Measurements from ENCODE around the gene PRAMEF18. TPM values are rescaled to one million over a fixed set of nuclear protein-coding genes. Genes with fewer than 3 reads are reported as not detected.
"Not testable (repeated sequence)": the region's sequence is repeated elsewhere in the genome, so short reads cannot be mapped to it uniquely, and the experiment has no call there.

Gene PRAMEF18
- total RNA-seq, 1 donor from 2014 or later: not detected

DNA sequence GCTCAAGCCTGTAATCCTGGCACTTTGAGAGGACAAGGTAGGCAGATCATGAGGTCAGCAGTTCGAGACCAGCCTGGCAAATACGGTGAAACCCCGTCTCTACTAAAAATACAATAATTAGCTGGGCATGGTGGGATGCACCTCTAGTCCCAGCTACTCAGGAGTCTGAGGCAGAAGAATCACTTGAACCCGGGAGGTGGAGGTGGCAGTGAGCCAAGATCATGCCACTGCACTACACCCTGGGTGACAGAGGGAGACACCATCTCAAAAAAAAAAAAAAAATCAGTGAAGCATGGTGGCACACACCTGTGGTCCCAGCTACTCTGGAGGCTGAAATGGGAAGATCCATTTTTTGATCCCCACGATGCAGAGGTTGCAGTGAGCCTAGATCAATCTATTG is 4.1 kb upstream of the PRAMEF18 start:
- H3K4me1 ChIP-seq; H3K9me3 ChIP-seq; H3K4me3 ChIP-seq; DNase-seq (ENCODE audit: extremely low spot score in 2 of 2); H3K36me3 ChIP-seq; H3K27me3 ChIP-seq; H3K27ac ChIP-seq; intact Hi-C loops (cut with DNase I): not testable (repeated sequence)

DNA sequence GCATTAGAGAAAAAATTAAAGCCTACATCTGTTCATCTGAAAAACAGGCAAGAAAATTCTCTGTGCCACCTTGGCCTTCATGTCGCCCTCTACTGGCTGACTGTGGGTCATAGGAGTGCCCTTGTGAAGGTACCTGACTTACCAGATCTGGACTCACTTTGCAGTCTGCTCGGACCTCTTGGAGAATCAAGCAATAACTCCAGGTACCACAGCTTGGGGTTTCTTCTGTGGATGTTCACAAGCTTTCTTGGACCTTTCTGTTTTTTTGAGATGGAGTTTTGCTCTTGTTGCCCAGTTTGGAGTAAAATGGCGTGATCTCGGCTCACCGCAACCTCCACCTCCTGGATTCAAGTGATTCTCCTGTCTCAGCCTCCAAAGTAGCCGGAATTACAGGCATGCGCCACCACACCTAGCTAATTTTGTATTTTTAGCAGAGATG is 2.4 kb upstream of the PRAMEF18 start:
- Histone ChIP-seq H3K4me1 (no peaks in the 10 kb centered on the region), H3K36me3 (no peaks in the 10 kb centered on the region), H3K4me3 (no peak overlapping the region), H3K27me3 (no peaks in the 10 kb centered on the region), H3K27ac (no peak overlapping the region), H3K9me3 (no peaks in the 10 kb centered on the region)
- intact Hi-C loops (cut with DNase I): no loop called here
- no peak for DNase-seq (ENCODE audit: extremely low spot score in 2 of 2)
- TF ChIP-seq, protein P1, sequence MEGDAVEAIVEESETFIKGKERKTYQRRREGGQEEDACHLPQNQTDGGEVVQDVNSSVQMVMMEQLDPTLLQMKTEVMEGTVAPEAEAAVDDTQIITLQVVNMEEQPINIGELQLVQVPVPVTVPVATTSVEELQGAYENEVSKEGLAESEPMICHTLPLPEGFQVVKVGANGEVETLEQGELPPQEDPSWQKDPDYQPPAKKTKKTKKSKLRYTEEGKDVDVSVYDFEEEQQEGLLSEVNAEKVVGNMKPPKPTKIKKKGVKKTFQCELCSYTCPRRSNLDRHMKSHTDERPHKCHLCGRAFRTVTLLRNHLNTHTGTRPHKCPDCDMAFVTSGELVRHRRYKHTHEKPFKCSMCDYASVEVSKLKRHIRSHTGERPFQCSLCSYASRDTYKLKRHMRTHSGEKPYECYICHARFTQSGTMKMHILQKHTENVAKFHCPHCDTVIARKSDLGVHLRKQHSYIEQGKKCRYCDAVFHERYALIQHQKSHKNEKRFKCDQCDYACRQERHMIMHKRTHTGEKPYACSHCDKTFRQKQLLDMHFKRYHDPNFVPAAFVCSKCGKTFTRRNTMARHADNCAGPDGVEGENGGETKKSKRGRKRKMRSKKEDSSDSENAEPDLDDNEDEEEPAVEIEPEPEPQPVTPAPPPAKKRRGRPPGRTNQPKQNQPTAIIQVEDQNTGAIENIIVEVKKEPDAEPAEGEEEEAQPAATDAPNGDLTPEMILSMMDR (IDR thresholded peaks at IDR 0.05): no peak
- TF ChIP-seq POLR2A (IDR thresholded peaks at IDR 0.05) (no peak), POLR2AphosphoS5 (IDR thresholded peaks at IDR 0.05; ENCODE audit: insufficient read depth in 1 of 2, low read depth in 1 of 2) (no peak)

DNA sequence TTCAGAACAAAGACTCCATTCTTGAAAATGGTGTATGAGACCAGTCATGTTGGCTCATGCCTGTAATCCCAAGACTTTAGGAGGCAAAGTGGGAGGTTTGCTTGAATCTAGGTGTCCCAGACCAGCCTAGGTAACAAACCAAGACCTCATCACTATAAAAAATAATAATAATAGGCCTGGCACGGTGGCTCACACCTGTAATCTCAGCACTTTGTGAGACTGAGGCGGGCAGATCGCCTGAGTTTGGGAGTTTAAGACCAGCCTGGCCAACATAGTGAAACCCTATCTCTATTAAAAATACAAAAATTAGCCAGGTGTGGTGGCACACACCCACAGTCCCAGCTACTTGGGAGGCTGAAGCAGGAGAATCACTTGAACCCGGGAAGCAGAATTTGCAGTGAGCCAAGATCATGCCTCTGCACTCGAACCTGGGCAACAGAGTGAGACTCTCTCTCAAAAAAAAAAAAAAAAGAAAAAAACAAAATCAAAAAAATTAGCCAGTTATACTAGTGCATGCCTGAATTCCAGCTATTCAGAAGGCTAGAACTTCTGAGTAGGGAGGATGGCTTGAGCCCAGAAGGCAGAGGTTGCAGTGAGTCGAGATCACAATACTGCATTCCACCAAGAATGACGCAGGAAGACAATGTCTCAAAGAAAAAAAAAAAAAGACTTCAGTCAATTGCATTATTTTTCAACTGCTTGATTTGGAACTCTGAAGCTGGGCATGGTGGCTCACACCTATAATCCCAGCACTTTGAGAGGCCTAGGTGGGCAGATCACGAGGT is 1.5 kb upstream of the PRAMEF18 start:
- H3K36me3 ChIP-seq; H3K27me3 ChIP-seq; intact Hi-C loops (cut with DNase I); DNase-seq (ENCODE audit: extremely low spot score in 2 of 2); H3K4me3 ChIP-seq; H3K9me3 ChIP-seq; H3K4me1 ChIP-seq; H3K27ac ChIP-seq: not testable (repeated sequence)

DNA sequence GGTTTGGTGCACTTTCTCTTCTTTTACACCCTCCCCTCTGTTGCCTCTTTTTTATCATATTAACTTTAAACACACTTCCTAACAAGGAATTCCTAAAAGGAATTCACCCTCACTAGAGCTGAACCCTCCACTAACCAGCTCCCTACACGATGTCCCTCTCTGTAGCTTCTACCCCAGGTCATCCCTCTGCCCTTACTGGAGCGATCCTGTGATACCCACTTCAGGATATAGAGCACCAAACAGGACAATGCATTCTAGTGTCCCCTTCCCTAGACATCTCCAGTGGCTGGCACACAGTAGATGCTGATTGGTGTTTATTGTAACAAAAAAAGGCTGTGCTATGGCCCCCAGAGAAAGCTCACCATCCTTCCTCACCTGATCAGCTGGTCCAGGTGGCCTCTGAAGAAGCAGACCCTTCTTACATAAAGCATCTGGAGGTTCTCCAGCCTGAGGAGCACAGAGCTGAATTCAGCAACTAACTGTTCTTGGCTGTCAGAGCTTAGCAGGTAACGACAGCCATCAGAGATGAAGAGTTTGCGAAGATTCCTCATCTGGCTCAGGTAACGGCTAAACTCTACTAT is 1.4 kb downstream of the PRAMEF18 start:
- H3K4me3 ChIP-seq: no peak overlapping the region
- TF ChIP-seq POLR2A (IDR thresholded peaks at IDR 0.05) (no peak), POLR2AphosphoS5 (IDR thresholded peaks at IDR 0.05; ENCODE audit: insufficient read depth in 1 of 2, low read depth in 1 of 2) (no peak)
- TF ChIP-seq, protein P1 (IDR thresholded peaks at IDR 0.05): no peak
- H3K27ac ChIP-seq: no peak overlapping the region

DNA sequence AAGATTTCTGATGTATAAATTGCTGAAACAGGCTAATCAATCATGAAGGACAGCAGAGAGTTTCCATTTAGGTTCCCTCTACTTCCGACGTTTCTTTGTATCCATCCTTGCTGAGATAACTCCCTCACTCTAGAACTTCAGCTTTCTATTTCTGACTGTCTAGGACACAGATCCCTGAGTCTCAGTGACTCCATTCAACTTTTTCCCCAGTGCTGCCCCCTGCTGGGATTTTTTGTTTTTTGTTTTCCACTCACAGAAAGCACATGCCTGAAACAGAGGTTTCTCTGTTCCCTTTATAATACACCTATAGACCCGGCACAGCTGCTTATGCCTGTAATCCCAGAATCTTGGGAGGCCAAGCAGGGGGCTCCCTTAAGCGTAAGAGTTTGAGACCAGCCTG is 3.2 kb downstream of the PRAMEF18 start:
- intact Hi-C loops (cut with DNase I); H3K9me3 ChIP-seq; H3K27ac ChIP-seq; DNase-seq (ENCODE audit: extremely low spot score in 2 of 2); H3K36me3 ChIP-seq; H3K4me3 ChIP-seq; H3K4me1 ChIP-seq; H3K27me3 ChIP-seq: not testable (repeated sequence)

More for the DNA sequence above, 1.4 kb downstream of the PRAMEF18 start:
- intact Hi-C loops (cut with DNase I): no loop called here
- DNase-seq (ENCODE audit: extremely low spot score in 2 of 2): no peak
- Histone ChIP-seq H3K4me1 (no peaks in the 10 kb centered on the region), H3K36me3 (no peaks in the 10 kb centered on the region), H3K9me3 (no peaks in the 10 kb centered on the region), H3K27me3 (no peaks in the 10 kb centered on the region)

DNA sequence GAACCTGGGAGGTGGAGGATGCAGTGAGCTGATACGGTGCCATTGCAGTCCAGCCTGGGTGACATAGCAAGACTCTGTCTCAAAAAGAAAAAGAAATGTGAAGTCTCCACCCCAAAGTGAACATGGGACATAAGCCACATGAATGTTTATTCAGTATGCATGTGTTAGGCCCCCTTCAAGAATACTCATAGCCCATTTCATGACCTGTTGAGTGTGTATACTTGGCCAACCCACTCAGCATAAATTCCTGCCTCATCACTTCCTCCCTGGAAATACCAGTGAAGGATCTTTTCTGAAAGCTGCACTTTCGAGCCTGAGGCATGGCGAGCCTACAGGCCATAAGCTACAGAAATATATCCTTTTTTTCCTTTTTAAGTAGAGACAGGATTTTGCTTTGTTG is 6.8 kb downstream of the PRAMEF18 start:
- H3K4me1 ChIP-seq; H3K27ac ChIP-seq; H3K36me3 ChIP-seq; H3K9me3 ChIP-seq; H3K27me3 ChIP-seq; intact Hi-C loops (cut with DNase I); DNase-seq (ENCODE audit: extremely low spot score in 2 of 2); H3K4me3 ChIP-seq: not testable (repeated sequence)

DNA sequence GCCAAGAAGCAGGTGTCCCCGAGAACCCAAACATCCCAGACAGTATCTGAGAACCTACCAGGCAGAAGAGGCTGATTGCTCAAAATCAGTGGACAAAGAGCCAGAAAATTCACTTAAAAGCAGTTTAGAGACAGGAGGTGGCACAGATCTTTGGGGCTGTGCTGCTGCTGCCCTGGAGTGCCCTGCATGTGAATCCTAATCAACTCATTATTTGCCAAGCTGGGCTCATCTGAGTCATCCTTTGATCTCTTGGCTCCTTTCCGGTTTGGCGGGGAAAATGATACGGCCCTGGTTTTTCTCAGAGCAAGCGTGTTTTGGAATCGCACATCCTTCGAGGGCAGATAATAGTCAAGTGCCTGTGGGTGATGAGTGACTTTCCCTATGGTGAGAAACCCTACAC is 9.3 kb downstream of the PRAMEF18 start:
- intact Hi-C loops (cut with DNase I): not testable (repeated sequence)

DNA sequence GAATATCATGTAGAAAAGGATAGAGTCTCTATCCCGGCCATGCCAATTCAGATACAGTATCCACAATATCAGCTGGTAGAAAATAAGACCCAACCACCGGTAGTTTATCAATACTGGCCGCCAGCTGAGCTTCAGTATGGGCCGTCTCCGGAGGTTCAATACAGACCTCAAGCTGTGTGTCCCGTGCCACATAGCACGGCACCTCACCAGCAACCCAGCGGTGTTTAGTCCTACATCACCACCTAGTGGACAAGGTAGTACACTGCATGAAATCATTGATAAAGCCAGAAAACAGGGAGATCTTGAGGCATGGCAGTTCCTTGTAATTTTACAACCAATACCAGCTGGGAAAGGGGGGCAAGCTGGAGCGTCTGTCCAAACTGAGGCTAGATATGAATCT is 17.2 kb downstream of the PRAMEF18 start:
- H3K36me3 ChIP-seq; H3K27ac ChIP-seq; intact Hi-C loops (cut with DNase I): not testable (repeated sequence)

More for the DNA sequence above, 9.3 kb downstream of the PRAMEF18 start:
- H3K36me3 ChIP-seq; H3K27ac ChIP-seq; DNase-seq (ENCODE audit: extremely low spot score in 2 of 2); H3K4me3 ChIP-seq; H3K4me1 ChIP-seq; H3K9me3 ChIP-seq; H3K27me3 ChIP-seq: not testable (repeated sequence)

DNA sequence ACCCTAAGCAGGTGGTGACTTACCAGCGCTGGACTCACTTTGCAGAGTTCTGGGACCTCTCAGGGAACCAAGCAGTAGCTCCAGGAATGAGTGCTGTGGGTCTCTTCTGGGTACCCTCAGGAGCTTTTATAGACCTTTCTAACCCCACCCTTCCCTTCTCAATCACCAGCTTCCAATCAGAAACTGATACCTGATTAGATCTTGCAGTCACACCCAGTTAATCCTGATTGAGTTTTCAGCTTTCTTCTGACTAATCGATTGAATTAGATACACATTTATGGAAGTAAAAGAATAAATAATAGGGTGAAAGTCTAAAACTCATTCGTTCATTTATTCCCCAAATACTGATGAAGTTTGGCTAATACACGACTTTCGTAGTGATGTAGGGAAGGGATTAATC is 24.6 kb downstream of the PRAMEF18 start, which contains the start of gene PRAMEF13:
PRAMEF13 (minus strand) TSS at position 101 of the 400 bp plus-strand sequence. CDS start 1,820 bp downstream, outside the sequence.
- H3K27me3 ChIP-seq; H3K4me1 ChIP-seq; H3K4me3 ChIP-seq; intact Hi-C loops (cut with DNase I); H3K36me3 ChIP-seq; H3K27ac ChIP-seq; DNase-seq (ENCODE audit: extremely low spot score in 2 of 2); H3K9me3 ChIP-seq: not testable (repeated sequence)

More for the DNA sequence above, 17.2 kb downstream of the PRAMEF18 start:
- not testable (repeated sequence) for H3K27me3 ChIP-seq; H3K9me3 ChIP-seq; DNase-seq (ENCODE audit: extremely low spot score in 2 of 2); H3K4me3 ChIP-seq; H3K4me1 ChIP-seq
